Measurements from ENCODE around the gene CHST3.

The CHST3 gene

DNA sequence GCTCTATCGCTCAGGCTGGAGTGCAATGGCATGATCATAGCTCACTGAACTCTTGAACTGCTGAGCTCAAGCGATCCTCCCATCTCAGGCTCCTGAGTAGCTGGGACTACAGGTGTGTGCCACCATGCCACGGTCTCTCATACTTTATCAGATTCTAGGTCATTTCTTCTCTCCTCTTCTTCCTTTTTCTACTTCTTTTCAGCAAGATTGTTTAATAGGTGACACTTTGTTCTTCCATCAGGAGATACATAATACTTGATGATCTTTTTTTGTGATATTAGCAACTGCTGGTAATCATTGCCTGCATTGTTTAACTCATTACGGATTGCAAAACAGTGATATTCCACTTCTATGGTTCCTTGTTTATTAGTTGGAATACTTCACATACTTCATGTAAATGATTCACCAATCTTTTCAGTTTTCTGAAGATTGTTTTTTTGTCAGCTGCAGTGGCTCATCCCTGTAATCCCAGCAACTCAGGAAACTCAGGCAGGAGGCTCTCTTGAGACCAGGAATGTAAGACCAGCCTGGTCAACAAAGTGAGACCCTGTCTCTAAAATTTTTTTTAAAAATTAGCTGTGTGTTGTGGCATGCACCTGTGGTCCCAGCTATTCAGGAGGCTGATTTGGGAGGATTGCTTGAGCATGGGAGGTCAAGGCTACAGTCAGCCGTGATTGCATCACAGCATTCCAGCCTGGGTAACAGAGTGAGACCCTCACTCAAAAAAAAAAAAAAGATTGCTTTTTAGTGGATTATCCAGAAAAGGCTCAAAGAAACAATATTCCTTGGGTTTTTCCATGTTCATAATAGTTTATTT is 36.2 kb upstream of the CHST3 start:
- no peaks in the 10 kb centered on the region for H3K27me3 ChIP-seq (ENCODE audit: control insufficient read depth in 1 of 2, insufficient read depth in 2 of 2, low read length in 2 of 2)
- no peaks in the 10 kb centered on the region for H3K36me3 ChIP-seq (ENCODE audit: control insufficient read depth in 1 of 2, insufficient read depth in 2 of 2, low read length in 2 of 2)
- no peak overlapping the region for H3K4me3 ChIP-seq (ENCODE audit: low read depth in 1 of 2, low read length in 2 of 2)
- H3K9ac ChIP-seq (ENCODE audit: low read depth in 1 of 2, low read length in 2 of 2), result no peak overlapping the region
- H3K4me1 ChIP-seq (ENCODE audit: control insufficient read depth in 1 of 2, insufficient read depth in 2 of 2, low read length in 2 of 2), result no peaks in the 10 kb centered on the region
- no peak overlapping the region for H3K27ac ChIP-seq (ENCODE audit: low read depth, low read length)
- H3K9me3 ChIP-seq (ENCODE audit: control insufficient read depth in 1 of 2, low read length in 2 of 2), result no peaks in the 10 kb centered on the region

DNA sequence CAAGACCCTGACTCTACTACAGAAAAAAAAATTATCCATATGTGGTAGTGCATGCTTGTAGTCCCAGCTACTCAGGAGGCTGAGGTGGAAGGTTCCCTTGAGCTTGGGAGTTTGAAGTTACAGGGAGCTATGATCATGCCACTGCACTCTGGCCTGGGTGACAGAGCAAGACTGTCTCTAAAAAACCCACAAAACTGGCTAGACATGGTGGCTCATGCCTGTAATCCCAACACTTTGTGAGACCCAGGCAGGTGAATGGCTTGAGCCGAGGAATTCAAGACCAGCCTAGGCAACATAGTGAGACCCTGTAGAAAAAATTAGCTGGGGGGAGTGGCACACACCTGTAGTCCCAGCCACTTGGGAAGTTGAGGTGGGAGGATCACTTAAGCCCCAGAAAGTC is 32.9 kb upstream of the CHST3 start:
- H3K4me1 ChIP-seq (ENCODE audit: control insufficient read depth in 1 of 2, insufficient read depth in 2 of 2, low read length in 2 of 2), result no peaks in the 10 kb centered on the region

DNA sequence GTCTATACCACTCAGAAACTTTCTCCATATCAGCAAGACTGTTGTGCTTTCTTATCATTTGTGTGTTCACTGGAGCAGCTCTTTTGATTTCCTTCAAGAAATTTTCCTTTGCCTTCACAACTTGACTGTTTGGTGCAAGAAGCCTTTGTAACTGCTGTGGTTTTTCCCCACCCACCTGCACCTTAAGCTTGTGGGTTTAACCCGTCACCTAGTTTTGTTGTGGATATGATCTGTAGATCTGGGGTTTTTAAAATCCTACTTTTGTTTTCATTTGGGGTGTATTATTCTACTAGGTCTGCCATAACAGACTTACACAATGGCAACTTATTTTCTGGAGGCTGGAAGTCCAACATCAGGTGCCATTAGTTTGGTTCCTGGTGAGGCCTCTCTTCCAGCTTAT is 30.5 kb upstream of the CHST3 start:
- H3K27ac ChIP-seq (ENCODE audit: low read depth, low read length), result no peak overlapping the region
- no peaks in the 10 kb centered on the region for H3K4me1 ChIP-seq (ENCODE audit: control insufficient read depth in 1 of 2, insufficient read depth in 2 of 2, low read length in 2 of 2)
- H3K4me3 ChIP-seq (ENCODE audit: low read depth in 1 of 2, low read length in 2 of 2), result no peak overlapping the region
- no peaks in the 10 kb centered on the region for H3K27me3 ChIP-seq (ENCODE audit: control insufficient read depth in 1 of 2, insufficient read depth in 2 of 2, low read length in 2 of 2)
- H3K9me3 ChIP-seq (ENCODE audit: control insufficient read depth in 1 of 2, low read length in 2 of 2), result no peaks in the 10 kb centered on the region
- no peak overlapping the region for H3K9ac ChIP-seq (ENCODE audit: low read depth in 1 of 2, low read length in 2 of 2)
- H3K36me3 ChIP-seq (ENCODE audit: control insufficient read depth in 1 of 2, insufficient read depth in 2 of 2, low read length in 2 of 2), result no peaks in the 10 kb centered on the region

More for the DNA sequence above, 32.9 kb upstream of the CHST3 start:
- H3K4me3 ChIP-seq (ENCODE audit: low read depth in 1 of 2, low read length in 2 of 2), result no peak overlapping the region
- H3K27me3 ChIP-seq (ENCODE audit: control insufficient read depth in 1 of 2, insufficient read depth in 2 of 2, low read length in 2 of 2), result no peaks in the 10 kb centered on the region
- H3K27ac ChIP-seq (ENCODE audit: low read depth, low read length), result no peak overlapping the region
- no peaks in the 10 kb centered on the region for H3K9me3 ChIP-seq (ENCODE audit: control insufficient read depth in 1 of 2, low read length in 2 of 2)
- no peaks in the 10 kb centered on the region for H3K36me3 ChIP-seq (ENCODE audit: control insufficient read depth in 1 of 2, insufficient read depth in 2 of 2, low read length in 2 of 2)
- no peak overlapping the region for H3K9ac ChIP-seq (ENCODE audit: low read depth in 1 of 2, low read length in 2 of 2)

DNA sequence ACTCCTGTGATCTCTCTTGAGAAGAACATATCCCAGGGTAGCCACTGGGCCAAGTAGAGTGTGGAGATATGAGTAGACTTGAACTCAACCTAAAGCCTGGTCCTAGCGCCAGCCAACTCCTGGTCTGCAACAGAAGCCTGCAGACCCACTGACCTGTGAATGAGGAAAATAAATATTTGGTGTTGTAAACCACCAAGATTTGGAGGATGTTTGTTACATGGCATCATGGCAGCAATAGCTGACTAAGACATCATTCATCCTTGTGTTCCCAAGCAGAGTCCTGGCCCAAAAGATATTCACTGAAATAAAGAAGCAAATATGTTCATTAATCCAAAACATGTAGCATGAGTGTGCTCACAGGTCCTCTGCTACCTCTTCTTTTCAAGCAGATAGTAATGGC is 26.0 kb upstream of the CHST3 start:
- H3K36me3 ChIP-seq (ENCODE audit: control insufficient read depth in 1 of 2, insufficient read depth in 2 of 2, low read length in 2 of 2), result no peaks in the 10 kb centered on the region
- no peak overlapping the region for H3K27ac ChIP-seq (ENCODE audit: low read depth, low read length)
- H3K4me3 ChIP-seq (ENCODE audit: low read depth in 1 of 2, low read length in 2 of 2), result no peak overlapping the region
- H3K4me1 ChIP-seq (ENCODE audit: control insufficient read depth in 1 of 2, insufficient read depth in 2 of 2, low read length in 2 of 2), result no peaks in the 10 kb centered on the region
- H3K9me3 ChIP-seq (ENCODE audit: control insufficient read depth in 1 of 2, low read length in 2 of 2), result no peaks in the 10 kb centered on the region
- no peak overlapping the region for H3K9ac ChIP-seq (ENCODE audit: low read depth in 1 of 2, low read length in 2 of 2)
- H3K27me3 ChIP-seq (ENCODE audit: control insufficient read depth in 1 of 2, insufficient read depth in 2 of 2, low read length in 2 of 2), result no peaks in the 10 kb centered on the region

DNA sequence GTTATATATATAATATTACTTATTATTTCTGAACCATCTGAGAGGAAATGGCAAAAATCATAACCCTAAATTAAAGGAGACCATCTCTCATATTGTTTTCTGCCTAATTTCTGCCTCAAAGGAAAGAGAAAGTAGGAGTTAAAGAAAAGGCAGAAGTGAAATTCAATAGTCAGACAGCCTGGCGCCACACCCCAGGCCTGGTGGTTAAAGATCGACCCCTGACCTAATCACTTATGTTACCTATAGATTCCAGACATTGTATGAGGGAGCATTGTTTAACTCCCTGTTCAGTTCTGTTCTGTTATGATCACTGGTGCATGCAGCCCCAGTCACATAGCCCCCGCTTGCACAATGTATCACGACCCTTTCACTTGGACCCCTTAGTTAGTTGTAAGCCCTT is 24.9 kb upstream of the CHST3 start:
- Histone ChIP-seq H3K4me1 (ENCODE audit: control insufficient read depth in 1 of 2, insufficient read depth in 2 of 2, low read length in 2 of 2) (no peaks in the 10 kb centered on the region), H3K9ac (ENCODE audit: low read depth in 1 of 2, low read length in 2 of 2) (no peak overlapping the region), H3K36me3 (ENCODE audit: control insufficient read depth in 1 of 2, insufficient read depth in 2 of 2, low read length in 2 of 2) (no peaks in the 10 kb centered on the region), H3K4me3 (ENCODE audit: low read depth in 1 of 2, low read length in 2 of 2) (no peak overlapping the region), H3K9me3 (ENCODE audit: control insufficient read depth in 1 of 2, low read length in 2 of 2) (peaks cover 6 to 8% of the 10 kb centered on the region in 2 donors), H3K27ac (ENCODE audit: low read depth, low read length) (no peak overlapping the region), H3K27me3 (ENCODE audit: control insufficient read depth in 1 of 2, insufficient read depth in 2 of 2, low read length in 2 of 2) (no peaks in the 10 kb centered on the region)

DNA sequence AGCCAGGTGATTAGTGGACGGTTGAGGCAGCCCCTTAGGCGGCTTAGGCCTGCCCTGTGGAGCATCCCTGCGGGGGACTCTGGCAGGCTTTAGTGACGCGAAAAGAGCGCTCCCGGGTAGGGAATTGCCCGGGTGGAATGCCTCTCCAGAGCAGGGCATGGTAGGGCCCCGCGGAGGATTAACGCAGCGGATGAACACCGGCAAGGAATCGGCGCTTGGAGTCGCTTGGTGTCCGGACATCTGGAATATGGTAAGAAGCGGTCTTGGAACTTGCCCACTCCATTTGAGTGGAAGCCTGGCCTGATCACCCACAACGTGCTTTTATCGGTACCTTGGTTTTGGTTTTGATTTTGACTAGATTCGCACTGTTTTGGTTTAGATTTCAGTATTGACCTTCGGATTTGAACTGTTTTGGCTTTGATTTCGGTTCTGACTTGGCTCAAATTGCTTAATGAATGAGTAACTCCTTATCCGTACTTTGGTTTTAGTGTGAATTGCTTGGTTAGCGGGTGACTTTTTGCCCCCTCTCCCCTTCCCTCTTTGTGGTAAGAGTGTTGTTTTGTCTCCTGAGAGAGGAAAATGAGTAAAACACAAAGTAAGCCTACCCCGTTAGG is 24.2 kb upstream of the CHST3 start:
- Histone ChIP-seq H3K27ac (ENCODE audit: low read depth, low read length) (no peak overlapping the region), H3K4me1 (ENCODE audit: control insufficient read depth in 1 of 2, insufficient read depth in 2 of 2, low read length in 2 of 2) (no peaks in the 10 kb centered on the region), H3K27me3 (ENCODE audit: control insufficient read depth in 1 of 2, insufficient read depth in 2 of 2, low read length in 2 of 2) (no peaks in the 10 kb centered on the region), H3K9ac (ENCODE audit: low read depth in 1 of 2, low read length in 2 of 2) (no peak overlapping the region), H3K4me3 (ENCODE audit: low read depth in 1 of 2, low read length in 2 of 2) (no peak overlapping the region), H3K36me3 (ENCODE audit: control insufficient read depth in 1 of 2, insufficient read depth in 2 of 2, low read length in 2 of 2) (no peaks in the 10 kb centered on the region), H3K9me3 (ENCODE audit: control insufficient read depth in 1 of 2, low read length in 2 of 2) (peaks cover 8 to 14% of the 10 kb centered on the region in 2 donors)

DNA sequence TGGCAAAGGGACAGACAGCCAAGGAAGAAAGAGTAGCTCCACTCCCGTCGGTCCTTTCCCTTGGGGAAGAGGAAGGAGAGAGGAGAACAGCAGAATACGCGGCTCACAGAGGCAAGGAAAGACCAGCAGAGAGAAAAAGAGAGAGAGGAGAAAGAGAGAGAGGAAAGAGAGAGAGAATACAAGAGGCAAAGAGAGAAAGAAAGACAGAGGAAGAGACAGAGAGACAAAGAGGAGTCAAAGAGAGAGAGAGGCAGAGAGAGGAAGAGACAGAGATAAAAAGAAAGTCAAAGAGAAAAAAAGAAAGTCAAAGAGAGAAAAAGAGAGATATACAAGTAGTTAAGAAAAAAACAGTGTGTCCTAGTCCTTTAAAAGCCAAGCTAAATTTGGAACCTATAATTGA is 23.4 kb upstream of the CHST3 start:
- no peak overlapping the region for H3K27ac ChIP-seq (ENCODE audit: low read depth, low read length)
- H3K9me3 ChIP-seq (ENCODE audit: control insufficient read depth in 1 of 2, low read length in 2 of 2), result peaks cover 12 to 22% of the 10 kb centered on the region in 2 donors
- no peaks in the 10 kb centered on the region for H3K36me3 ChIP-seq (ENCODE audit: control insufficient read depth in 1 of 2, insufficient read depth in 2 of 2, low read length in 2 of 2)
- H3K9ac ChIP-seq (ENCODE audit: low read depth in 1 of 2, low read length in 2 of 2), result no peak overlapping the region
- no peaks in the 10 kb centered on the region for H3K4me1 ChIP-seq (ENCODE audit: control insufficient read depth in 1 of 2, insufficient read depth in 2 of 2, low read length in 2 of 2)
- H3K4me3 ChIP-seq (ENCODE audit: low read depth in 1 of 2, low read length in 2 of 2), result no peak overlapping the region
- no peaks in the 10 kb centered on the region for H3K27me3 ChIP-seq (ENCODE audit: control insufficient read depth in 1 of 2, insufficient read depth in 2 of 2, low read length in 2 of 2)

DNA sequence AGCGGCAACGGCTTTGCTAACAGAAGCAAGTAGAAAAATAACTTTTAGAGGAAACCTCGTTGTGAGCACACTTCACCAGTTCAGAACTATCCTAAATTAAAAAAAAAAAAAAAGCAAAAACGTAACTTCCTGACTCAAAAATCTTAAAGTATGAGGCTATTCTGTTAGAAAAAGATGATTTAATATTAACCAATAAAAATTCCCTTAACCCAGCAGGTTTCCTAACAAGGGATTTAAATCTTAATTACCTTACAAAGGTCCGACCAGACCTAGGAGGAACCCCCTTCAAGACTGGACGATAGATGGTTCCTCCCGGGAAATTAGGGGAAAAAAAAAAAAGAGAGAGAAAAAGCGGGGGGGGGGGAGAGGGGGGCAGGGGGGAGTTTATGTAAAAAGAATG is 22.9 kb upstream of the CHST3 start:
- no peaks in the 10 kb centered on the region for H3K27me3 ChIP-seq (ENCODE audit: control insufficient read depth in 1 of 2, insufficient read depth in 2 of 2, low read length in 2 of 2)
- H3K4me1 ChIP-seq (ENCODE audit: control insufficient read depth in 1 of 2, insufficient read depth in 2 of 2, low read length in 2 of 2), result no peaks in the 10 kb centered on the region
- H3K4me3 ChIP-seq (ENCODE audit: low read depth in 1 of 2, low read length in 2 of 2), result no peak overlapping the region
- no peak overlapping the region for H3K9ac ChIP-seq (ENCODE audit: low read depth in 1 of 2, low read length in 2 of 2)
- H3K36me3 ChIP-seq (ENCODE audit: control insufficient read depth in 1 of 2, insufficient read depth in 2 of 2, low read length in 2 of 2), result no peaks in the 10 kb centered on the region
- peaks cover 18 to 28% of the 10 kb centered on the region in 2 donors for H3K9me3 ChIP-seq (ENCODE audit: control insufficient read depth in 1 of 2, low read length in 2 of 2)
- no peak overlapping the region for H3K27ac ChIP-seq (ENCODE audit: low read depth, low read length)

DNA sequence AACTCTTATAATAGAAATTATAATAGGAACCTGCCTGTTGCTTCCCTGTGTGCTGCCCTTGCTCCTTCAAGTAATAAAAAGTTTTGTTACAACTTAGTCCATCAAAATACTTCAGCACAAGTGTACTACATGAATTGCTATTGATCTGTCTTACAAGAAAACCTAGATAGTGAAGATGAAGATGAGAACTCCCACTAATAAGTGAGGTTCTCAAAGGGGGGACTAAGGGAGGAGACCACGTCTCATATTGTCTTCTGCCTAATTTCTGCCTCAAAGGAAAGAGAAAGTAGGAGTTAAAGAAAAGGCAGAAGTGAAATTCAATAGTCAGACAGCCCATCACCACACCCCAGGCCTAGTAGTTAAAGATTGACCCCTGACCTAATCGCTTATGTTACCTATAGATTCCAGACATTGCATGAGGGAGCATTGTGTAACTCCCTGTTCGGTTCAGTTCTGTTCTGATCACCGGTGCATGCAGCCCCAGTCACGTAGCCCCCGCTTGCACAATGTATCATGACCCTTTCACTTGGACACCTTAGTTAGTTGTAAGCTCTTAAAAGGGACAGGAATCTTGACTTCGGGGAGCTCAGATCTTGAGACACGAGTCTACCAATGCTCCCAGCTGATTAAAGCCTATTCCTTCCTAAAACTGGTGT is 18.2 kb upstream of the CHST3 start:
- Histone ChIP-seq H3K36me3 (ENCODE audit: control insufficient read depth in 1 of 2, insufficient read depth in 2 of 2, low read length in 2 of 2) (no peaks in the 10 kb centered on the region), H3K4me1 (ENCODE audit: control insufficient read depth in 1 of 2, insufficient read depth in 2 of 2, low read length in 2 of 2) (no peaks in the 10 kb centered on the region), H3K27ac (ENCODE audit: low read depth, low read length) (no peak overlapping the region), H3K27me3 (ENCODE audit: control insufficient read depth in 1 of 2, insufficient read depth in 2 of 2, low read length in 2 of 2) (no peaks in the 10 kb centered on the region), H3K9me3 (ENCODE audit: control insufficient read depth in 1 of 2, low read length in 2 of 2) (peaks cover 42 to 46% of the 10 kb centered on the region in 2 donors), H3K9ac (ENCODE audit: low read depth in 1 of 2, low read length in 2 of 2) (no peak overlapping the region), H3K4me3 (ENCODE audit: low read depth in 1 of 2, low read length in 2 of 2) (no peak overlapping the region)

DNA sequence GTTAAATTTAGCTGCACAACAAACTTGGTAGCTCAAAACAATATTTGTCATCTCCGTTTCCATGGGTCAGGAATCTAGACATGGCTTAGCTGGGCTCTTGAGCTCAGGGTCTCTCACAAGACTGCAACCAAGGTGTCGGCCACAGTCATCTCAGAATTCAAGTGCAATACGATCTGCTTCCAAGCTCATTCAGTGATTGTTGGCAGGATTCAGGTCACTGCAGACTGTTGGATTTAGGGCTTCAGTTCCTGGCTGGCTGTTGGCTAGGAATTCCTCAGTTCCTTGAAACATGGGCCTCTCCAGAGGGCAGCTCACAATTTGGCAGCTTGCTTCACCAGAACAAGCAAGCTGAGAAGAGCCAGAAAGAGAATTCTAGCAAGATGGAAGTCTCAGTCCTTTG is 17.5 kb upstream of the CHST3 start:
- H3K27ac ChIP-seq (ENCODE audit: low read depth, low read length), result no peak overlapping the region
- H3K4me3 ChIP-seq (ENCODE audit: low read depth in 1 of 2, low read length in 2 of 2), result no peak overlapping the region
- no peaks in the 10 kb centered on the region for H3K27me3 ChIP-seq (ENCODE audit: control insufficient read depth in 1 of 2, insufficient read depth in 2 of 2, low read length in 2 of 2)
- H3K36me3 ChIP-seq (ENCODE audit: control insufficient read depth in 1 of 2, insufficient read depth in 2 of 2, low read length in 2 of 2), result no peaks in the 10 kb centered on the region
- no peak overlapping the region for H3K9ac ChIP-seq (ENCODE audit: low read depth in 1 of 2, low read length in 2 of 2)
- no peaks in the 10 kb centered on the region for H3K4me1 ChIP-seq (ENCODE audit: control insufficient read depth in 1 of 2, insufficient read depth in 2 of 2, low read length in 2 of 2)
- H3K9me3 ChIP-seq (ENCODE audit: control insufficient read depth in 1 of 2, low read length in 2 of 2), result peaks cover 42 to 46% of the 10 kb centered on the region in 2 donors
